PC-9 (cell line): ENCODE data around the gene AGAP1. TPM values are rescaled to one million over a fixed set of nuclear protein-coding genes. Genes with fewer than 3 reads are reported as not detected.

Experiments used
- BruUV-seq: library from RNA; stranded (reverse); fragments of 400-500 nt; replicated peaks from 2 replicates; lab custom pipeline; 2021; lab: Mats Ljungman, UMichigan
- CTCF ChIA-PET: fragments of 300-600 bp; sonication (Branson Sonifier 250); formaldehyde crosslinking; loops from one replicate; lab custom pipeline; 2022; ENCODE audit warnings: antibody characterized with exemption; lab: Charles Lee
- POLR2A ChIA-PET: fragments of 300-600 bp; sonication (Branson Sonifier 250); formaldehyde crosslinking; loops from one replicate; lab custom pipeline; 2022; ENCODE audit warnings: antibody characterized with exemption; ENCODE audit not compliant: unreplicated experiment; lab: Charles Lee
- DNase-seq, 2 experiments: peaks; one replicate each; pipeline versions ENCODE4 v3.0.0 to v3.0.0-alpha.2; 2015 to 2022; ENCODE audit warnings: mixed read lengths in 1 of 2
- H2AFZ ChIP-seq: fragments of 200-600 bp; sonication (generic); 2 replicates; pipeline ENCODE4 v1.8.1; 2017; ENCODE audit warnings: antibody characterized with exemption
- H3F3A ChIP-seq: fragments of 200-600 bp; sonication (generic); 2 replicates; pipeline ENCODE4 v1.8.1; 2017; ENCODE audit warnings: antibody characterized with exemption, mild to moderate bottlenecking, low read depth; ENCODE audit not compliant: insufficient read depth
- H3K27ac ChIP-seq: fragments of 200-600 bp; sonication (generic); 2 replicates; pipeline ENCODE4 v1.6.1; 2016; ENCODE audit warnings: mixed run types
- H3K27me3 ChIP-seq: fragments of 200-600 bp; sonication (generic); 2 replicates; pipeline ENCODE4 v1.6.1; 2016; ENCODE audit warnings: low read depth, mixed run types; ENCODE audit not compliant: insufficient read depth
- H3K36me3 ChIP-seq: fragments of 200-600 bp; sonication (generic); 2 replicates; pipeline ENCODE4 v1.6.1; 2016; ENCODE audit warnings: low read depth, mixed run types
- H3K4me1 ChIP-seq: fragments of 200-600 bp; sonication (generic); replicated peaks from 2 replicates; pipeline ENCODE4 v1.6.1; 2016; ENCODE audit warnings: mixed run types; ENCODE audit not compliant: insufficient read depth
- H3K4me2 ChIP-seq: fragments of 200-600 bp; sonication (generic); 2 replicates; pipeline ENCODE4 v1.6.1; 2017; ENCODE audit warnings: mixed run types
- H3K4me3 ChIP-seq: fragments of 200-600 bp; sonication (generic); 2 replicates; pipeline ENCODE4 v1.6.1; 2016; ENCODE audit warnings: mixed run types
- H3K79me2 ChIP-seq: fragments of 200-600 bp; sonication (generic); 2 replicates; pipeline ENCODE4 v1.6.1; 2017; ENCODE audit warnings: low read depth, mixed run types
- H3K9me2 ChIP-seq: fragments of 200-600 bp; sonication (generic); 2 replicates; pipeline ENCODE4 v1.8.1; 2017; ENCODE audit warnings: mild to moderate bottlenecking; ENCODE audit not compliant: insufficient read depth
- H3K9me3 ChIP-seq: fragments of 200-600 bp; sonication (generic); 2 replicates; pipeline ENCODE4 v1.8.1; 2016; ENCODE audit warnings: low read depth; ENCODE audit not compliant: insufficient read depth
- H4K20me1 ChIP-seq: fragments of 200-600 bp; sonication (generic); 2 replicates; pipeline ENCODE4 v1.8.1; 2017; ENCODE audit not compliant: insufficient read depth
- EZH2 ChIP-seq: fragments of 200-600 bp; sonication (generic); IDR thresholded peaks from 2 replicates; pipeline ENCODE4 v1.8.0; 2017; ENCODE audit warnings: antibody characterized with exemption, low read depth
- intact Hi-C: fragments of 100-400 bp; cut with micrococcal nuclease; formaldehyde crosslinking; loops from one replicate; pipeline ENCODE4 v1.10.0; 2022; ENCODE audit not compliant: unreplicated experiment
- total RNA-seq: library from RNA; stranded (reverse); gene quantifications from 2 replicates; pipeline ENCODE4 v1.2.3, GENCODE V29; 2021
- TF ChIP-seq, protein P1 (sequence below): fragments of 200-600 bp; sonication (generic); conservative IDR thresholded peaks from 2 replicates; pipeline ENCODE4 v1.6.1; 2017; ENCODE audit warnings: mixed run types, antibody characterized with exemption, mild to moderate bottlenecking, moderate library complexity

The AGAP1 gene
- total RNA-seq, 1 experiment from 2014 or later: 91.4 TPM

DNA sequence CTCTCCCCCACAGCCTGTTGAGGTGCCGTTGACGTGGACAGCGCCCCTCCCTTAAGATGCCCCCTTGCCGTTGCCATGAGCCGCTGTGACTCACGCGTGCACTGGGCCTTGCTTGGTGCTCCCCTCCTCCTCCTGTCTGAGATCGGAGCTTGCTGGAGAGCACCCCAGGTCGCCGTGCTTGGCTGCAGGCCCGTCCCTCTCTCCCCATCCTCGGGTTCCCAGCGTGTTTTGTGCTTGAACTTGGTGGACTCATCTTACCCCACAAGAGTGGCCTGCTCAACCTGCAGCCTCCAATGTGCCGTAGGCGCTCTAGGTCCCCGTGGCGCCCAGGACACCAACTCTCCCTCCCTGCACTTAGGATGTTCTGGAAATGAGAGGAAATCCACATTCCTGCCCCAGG lies 634.5 kb downstream of the AGAP1 start:
- Histone ChIP-seq H3K79me2 (no peaks in the 10 kb centered on the region), H3K4me1 (no peaks in the 10 kb centered on the region), H3K27ac (no peak overlapping the region), H2AFZ (no peak overlapping the region), H3K9me3 (no peaks in the 10 kb centered on the region), H4K20me1 (peaks cover 14% of the 10 kb centered on the region; the same call in 1 of the 2 replicates), H3K27me3 (no peaks in the 10 kb centered on the region), H3K9me2 (no peaks in the 10 kb centered on the region), H3K36me3 (0 out of 2 replicates have a peak, but pooled peaks cover 3% of the 10 kb centered on the region), H3F3A (peaks cover 16% of the 10 kb centered on the region; the same call in 1 of the 2 replicates), H3K4me3 (no peak overlapping the region), H3K4me2 (no peak overlapping the region)
- intact Hi-C loops: no loop called here
- TF ChIP-seq, protein P1, sequence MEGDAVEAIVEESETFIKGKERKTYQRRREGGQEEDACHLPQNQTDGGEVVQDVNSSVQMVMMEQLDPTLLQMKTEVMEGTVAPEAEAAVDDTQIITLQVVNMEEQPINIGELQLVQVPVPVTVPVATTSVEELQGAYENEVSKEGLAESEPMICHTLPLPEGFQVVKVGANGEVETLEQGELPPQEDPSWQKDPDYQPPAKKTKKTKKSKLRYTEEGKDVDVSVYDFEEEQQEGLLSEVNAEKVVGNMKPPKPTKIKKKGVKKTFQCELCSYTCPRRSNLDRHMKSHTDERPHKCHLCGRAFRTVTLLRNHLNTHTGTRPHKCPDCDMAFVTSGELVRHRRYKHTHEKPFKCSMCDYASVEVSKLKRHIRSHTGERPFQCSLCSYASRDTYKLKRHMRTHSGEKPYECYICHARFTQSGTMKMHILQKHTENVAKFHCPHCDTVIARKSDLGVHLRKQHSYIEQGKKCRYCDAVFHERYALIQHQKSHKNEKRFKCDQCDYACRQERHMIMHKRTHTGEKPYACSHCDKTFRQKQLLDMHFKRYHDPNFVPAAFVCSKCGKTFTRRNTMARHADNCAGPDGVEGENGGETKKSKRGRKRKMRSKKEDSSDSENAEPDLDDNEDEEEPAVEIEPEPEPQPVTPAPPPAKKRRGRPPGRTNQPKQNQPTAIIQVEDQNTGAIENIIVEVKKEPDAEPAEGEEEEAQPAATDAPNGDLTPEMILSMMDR: no peak
- no peak for TF ChIP-seq EZH2
- ChIA-PET CTCF (no interaction called here), POLR2A (no interaction called here)
- no TSS peak for BruUV-seq
- no peak for DNase-seq

DNA sequence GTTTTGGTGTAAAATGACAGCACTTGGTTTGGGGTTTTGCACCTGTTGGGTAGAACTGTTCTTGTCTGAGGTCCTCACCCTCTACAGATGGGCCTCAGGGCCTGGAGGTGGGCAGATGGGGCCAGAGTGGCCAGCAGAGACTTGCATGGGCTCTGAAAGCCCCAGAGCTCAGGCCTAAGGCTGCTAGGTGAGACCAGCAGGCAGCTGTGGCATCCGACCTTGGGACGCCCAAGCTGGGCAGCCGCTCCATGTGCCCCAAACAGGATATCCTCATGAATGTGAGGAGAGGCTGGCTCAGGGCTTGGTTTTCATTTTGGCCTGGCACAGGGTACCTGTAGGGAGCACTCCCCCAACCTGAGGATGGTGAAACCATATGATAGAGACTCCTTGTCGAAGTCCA lies 636.1 kb downstream of the AGAP1 start:
- intact Hi-C loops: no loop called here
- Histone ChIP-seq H2AFZ (no peak overlapping the region), H3K9me2 (no peaks in the 10 kb centered on the region), H3K27ac (no peak overlapping the region), H3K4me3 (no peak overlapping the region), H3K4me1 (no peaks in the 10 kb centered on the region), H3K36me3 (0 out of 2 replicates have a peak, but pooled peaks cover 2% of the 10 kb centered on the region), H4K20me1 (peaks cover 14% of the 10 kb centered on the region; the same call in 1 of the 2 replicates), H3K27me3 (no peaks in the 10 kb centered on the region), H3K4me2 (no peak overlapping the region), H3F3A (peaks cover 12% of the 10 kb centered on the region; the same call in 1 of the 2 replicates), H3K9me3 (no peaks in the 10 kb centered on the region), H3K79me2 (no peaks in the 10 kb centered on the region)
- DNase-seq: no peak
- CTCF ChIA-PET: no interaction called here
- POLR2A ChIA-PET: no interaction called here
- no TSS peak for BruUV-seq
- TF ChIP-seq, protein P1: no peak
- no peak for TF ChIP-seq EZH2

DNA sequence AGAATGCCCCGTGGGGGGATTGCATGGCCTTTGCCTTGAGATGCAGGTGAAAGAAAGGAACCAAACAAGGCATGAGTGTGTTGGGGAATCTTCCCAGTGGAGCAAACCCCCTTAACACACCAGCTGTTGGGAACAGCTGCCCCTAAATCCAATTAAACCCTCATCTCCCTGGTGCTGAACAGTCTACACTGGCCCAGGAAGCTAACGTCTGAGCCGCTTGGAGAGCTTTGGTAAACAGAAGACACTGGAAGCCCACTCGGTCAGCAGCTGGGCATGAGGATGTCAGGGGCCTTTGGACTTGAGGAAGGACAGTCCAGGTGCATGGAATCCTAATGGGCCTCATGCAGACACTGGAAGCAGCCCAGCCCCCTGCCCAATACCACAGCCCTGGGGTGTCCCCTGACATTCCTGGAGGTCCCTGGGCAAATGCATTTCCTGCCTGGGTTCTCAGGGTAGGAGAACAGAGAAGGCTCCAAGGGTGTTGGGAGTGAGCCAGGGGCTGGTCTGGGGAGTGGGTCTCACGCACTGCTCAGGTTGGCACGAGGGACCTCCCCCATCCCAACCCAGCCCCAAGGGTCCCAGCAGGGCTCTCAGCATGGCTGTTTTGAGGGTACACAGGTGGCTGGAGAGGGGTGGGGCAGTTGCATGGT lies 636.6 kb downstream of the AGAP1 start:
- CTCF ChIA-PET: no interaction called here
- BruUV-seq: no TSS peak

More for the DNA sequence above, 636.6 kb downstream of the AGAP1 start:
- Histone ChIP-seq H3K9me2 (no peaks in the 10 kb centered on the region), H3K4me3 (no peak overlapping the region), H3K79me2 (no peaks in the 10 kb centered on the region), H3K4me2 (no peak overlapping the region), H3K9me3 (no peaks in the 10 kb centered on the region), H3K4me1 (no peaks in the 10 kb centered on the region), H3F3A (peaks cover 8% of the 10 kb centered on the region; the same call in 1 of the 2 replicates), H4K20me1 (peaks cover 14% of the 10 kb centered on the region; the same call in 1 of the 2 replicates), H3K36me3 (no peaks in the 10 kb centered on the region), H2AFZ (no peak overlapping the region), H3K27ac (no peak overlapping the region), H3K27me3 (no peaks in the 10 kb centered on the region)
- POLR2A ChIA-PET: no interaction called here
- TF ChIP-seq, protein P1: no peak
- TF ChIP-seq EZH2: no peak
- intact Hi-C loops: no loop called here
- DNase-seq: no peak
